ENCODE measurements around the gene CSF2RB. TPM values are rescaled to one million over a fixed set of nuclear protein-coding genes. Genes with fewer than 3 reads are reported as not detected.

CSF2RB gene
- total RNA-seq, 1 experiment from 2014 or later, result not detected

- Histone ChIP-seq H3K4me3 (ENCODE audit: insufficient read depth, low read depth, low read length) (no peak overlapping the region), H3K27me3 (ENCODE audit: control insufficient read depth, insufficient read depth, low read length) (no peaks in the 10 kb centered on the region; the same call in none of the 2 replicates), H3K36me3 (replicated peaks; ENCODE audit: control insufficient read depth, insufficient read depth, low read length) (no peaks in the 10 kb centered on the region)
- DNase-seq, result no peak
Observed at GRCh38 chr22:36875741-36876140, 37.7 kb upstream of the CSF2RB start.

- Histone ChIP-seq H3K36me3 (replicated peaks; ENCODE audit: control insufficient read depth, insufficient read depth, low read length) (no peaks in the 10 kb centered on the region), H3K27me3 (ENCODE audit: control insufficient read depth, insufficient read depth, low read length) (no peaks in the 10 kb centered on the region), H3K4me3 (ENCODE audit: insufficient read depth, low read depth, low read length) (no peak overlapping the region)
- DNase-seq, result no peak
Observed at GRCh38 chr22:36879775-36880174, 33.7 kb upstream of the CSF2RB start.

GRCh38 chr22:36881504-36882245, 31.8 kb upstream of the CSF2RB start:
- no peak for DNase-seq
- H3K4me3 ChIP-seq (ENCODE audit: insufficient read depth, low read depth, low read length), result no peak overlapping the region
- H3K36me3 ChIP-seq (replicated peaks; ENCODE audit: control insufficient read depth, insufficient read depth, low read length), result no peaks in the 10 kb centered on the region
- H3K27me3 ChIP-seq (ENCODE audit: control insufficient read depth, insufficient read depth, low read length), result no peaks in the 10 kb centered on the region

DNA sequence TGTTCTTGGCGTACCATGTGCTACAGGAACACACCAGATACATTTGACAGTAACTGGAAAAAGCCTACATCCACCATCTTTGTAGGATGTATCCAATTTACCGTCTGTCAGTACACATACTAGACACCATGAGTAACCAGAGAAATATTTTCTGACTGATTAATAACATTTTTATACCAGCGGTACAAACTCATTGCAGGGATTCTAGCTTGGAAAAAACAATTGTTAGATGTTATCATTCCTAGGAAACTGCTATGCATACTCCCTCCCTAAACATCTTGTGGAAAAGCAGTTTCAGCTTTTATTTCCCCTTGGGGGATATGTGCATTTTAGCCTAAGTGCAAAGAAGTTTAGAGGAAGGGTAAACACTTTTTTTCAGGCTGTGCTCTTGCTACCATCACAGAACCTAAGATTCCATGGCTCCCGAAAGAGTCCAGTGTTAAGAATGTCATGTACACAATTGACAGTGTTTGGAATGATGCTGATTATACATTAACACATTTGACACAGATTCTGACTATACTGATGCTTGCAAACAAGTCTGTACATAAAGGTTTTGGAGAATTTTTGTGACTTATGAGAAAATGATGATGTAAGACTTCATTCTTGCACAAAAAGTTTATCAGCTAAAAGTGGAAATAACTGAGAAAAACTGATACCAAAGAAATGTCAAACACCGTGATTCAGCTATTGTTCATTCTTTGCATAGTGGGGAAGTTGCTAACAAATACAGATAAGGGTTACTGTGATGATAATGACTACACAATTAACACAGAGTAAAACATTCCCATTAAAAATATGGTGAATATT, 28.9 kb upstream of the CSF2RB start:
- H3K36me3 ChIP-seq (replicated peaks; ENCODE audit: control insufficient read depth, insufficient read depth, low read length), result no peaks in the 10 kb centered on the region

GRCh38 chr22:36885474-36885873, 28.0 kb upstream of the CSF2RB start:
- Histone ChIP-seq H3K27me3 (ENCODE audit: control insufficient read depth, insufficient read depth, low read length) (no peaks in the 10 kb centered on the region), H3K36me3 (replicated peaks; ENCODE audit: control insufficient read depth, insufficient read depth, low read length) (no peaks in the 10 kb centered on the region), H3K4me3 (ENCODE audit: insufficient read depth, low read depth, low read length) (no peak overlapping the region)
- DNase-seq, result peak; percentile 50

More for the DNA sequence above, 28.9 kb upstream of the CSF2RB start:
- no peak overlapping the region for H3K4me3 ChIP-seq (ENCODE audit: insufficient read depth, low read depth, low read length)
- no peaks in the 10 kb centered on the region for H3K27me3 ChIP-seq (ENCODE audit: control insufficient read depth, insufficient read depth, low read length)
- no peak for DNase-seq

GRCh38 chr22:36886016-36886415, 27.4 kb upstream of the CSF2RB start:
- DNase-seq, result no peak
- Histone ChIP-seq H3K36me3 (replicated peaks; ENCODE audit: control insufficient read depth, insufficient read depth, low read length) (no peaks in the 10 kb centered on the region), H3K27me3 (ENCODE audit: control insufficient read depth, insufficient read depth, low read length) (no peaks in the 10 kb centered on the region), H3K4me3 (ENCODE audit: insufficient read depth, low read depth, low read length) (no peak overlapping the region)

GRCh38 chr22:36887162-36887561, 26.3 kb upstream of the CSF2RB start:
- no peaks in the 10 kb centered on the region for H3K27me3 ChIP-seq (ENCODE audit: control insufficient read depth, insufficient read depth, low read length)
- no peaks in the 10 kb centered on the region for H3K36me3 ChIP-seq (replicated peaks; ENCODE audit: control insufficient read depth, insufficient read depth, low read length)
- no peak for DNase-seq
- H3K4me3 ChIP-seq (ENCODE audit: insufficient read depth, low read depth, low read length), result no peak overlapping the region

DNA sequence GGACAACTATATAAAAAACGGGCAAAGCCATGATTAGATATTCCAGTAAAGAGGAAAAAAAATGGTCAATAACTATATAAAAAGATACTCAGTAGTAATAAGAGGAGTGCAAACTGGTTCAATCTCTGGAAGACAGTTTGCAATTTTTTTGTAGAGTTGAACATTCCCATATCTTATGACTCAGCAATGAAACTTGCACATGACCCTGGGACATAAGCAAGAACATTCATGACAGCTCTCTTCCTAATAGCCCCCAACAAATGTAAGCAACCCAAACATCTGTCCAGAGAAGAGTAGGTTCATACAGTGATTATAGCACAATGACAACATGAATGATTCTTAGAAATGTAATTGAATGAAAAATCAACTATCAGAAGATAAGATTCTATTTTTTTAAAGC, 21.8 kb upstream of the CSF2RB start:
- DNase-seq, result no peak
- Histone ChIP-seq H3K4me3 (ENCODE audit: insufficient read depth, low read depth, low read length) (no peak overlapping the region), H3K36me3 (replicated peaks; ENCODE audit: control insufficient read depth, insufficient read depth, low read length) (no peaks in the 10 kb centered on the region), H3K27me3 (ENCODE audit: control insufficient read depth, insufficient read depth, low read length) (no peaks in the 10 kb centered on the region; the same call in 1 of the 2 replicates)

DNA sequence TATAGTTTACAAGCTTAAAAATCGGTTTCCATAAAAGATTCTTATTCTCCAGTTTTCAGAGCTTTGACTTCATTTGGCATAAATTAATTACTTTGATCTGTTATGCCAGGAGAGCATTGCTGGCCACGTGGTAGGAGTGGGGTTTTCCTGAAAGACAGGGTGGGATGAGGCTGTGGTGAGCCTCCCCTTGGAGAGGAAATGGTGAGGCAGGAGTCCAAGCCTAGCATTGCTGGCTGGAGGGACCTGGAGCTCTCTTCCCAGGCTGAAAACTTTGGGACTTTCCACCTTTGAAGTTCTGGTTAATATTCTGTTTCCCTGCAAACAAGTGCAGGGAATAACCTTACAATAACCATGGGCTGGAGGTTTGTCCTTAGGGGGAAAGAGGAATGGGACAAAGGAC, 21.1 kb upstream of the CSF2RB start:
- Histone ChIP-seq H3K4me3 (ENCODE audit: insufficient read depth, low read depth, low read length) (no peak overlapping the region), H3K36me3 (replicated peaks; ENCODE audit: control insufficient read depth, insufficient read depth, low read length) (no peaks in the 10 kb centered on the region), H3K27me3 (ENCODE audit: control insufficient read depth, insufficient read depth, low read length) (no peaks in the 10 kb centered on the region; the same call in 1 of the 2 replicates)
- DNase-seq, result no peak

- Histone ChIP-seq H3K36me3 (replicated peaks; ENCODE audit: control insufficient read depth, insufficient read depth, low read length) (no peaks in the 10 kb centered on the region), H3K4me3 (ENCODE audit: insufficient read depth, low read depth, low read length) (no peak overlapping the region), H3K27me3 (ENCODE audit: control insufficient read depth, insufficient read depth, low read length) (no peaks in the 10 kb centered on the region; the same call in 1 of the 2 replicates)
- DNase-seq, result no peak
Observed at GRCh38 chr22:36893262-36893661, 20.2 kb upstream of the CSF2RB start.

DNA sequence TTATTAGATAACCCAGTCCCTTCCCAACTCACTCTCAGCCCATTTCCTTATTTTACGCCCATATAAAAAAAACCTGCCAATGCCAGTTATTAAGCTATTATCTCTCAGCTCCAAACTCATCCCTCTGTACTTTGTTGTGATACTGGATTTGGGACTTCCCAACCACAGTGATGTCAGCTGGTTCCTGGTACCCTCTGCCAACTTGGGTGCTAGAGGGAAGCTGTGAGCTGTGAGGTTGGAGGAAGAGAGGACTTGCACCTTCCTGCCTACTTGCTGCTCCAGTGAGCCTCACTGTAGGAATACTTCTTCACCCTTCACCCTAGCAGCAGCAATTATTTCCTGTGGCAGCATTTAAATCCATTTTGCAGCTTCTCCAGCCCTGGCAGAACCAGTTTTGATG, 19.2 kb upstream of the CSF2RB start:
- DNase-seq, result no peak
- Histone ChIP-seq H3K4me3 (ENCODE audit: insufficient read depth, low read depth, low read length) (no peak overlapping the region), H3K36me3 (replicated peaks; ENCODE audit: control insufficient read depth, insufficient read depth, low read length) (no peaks in the 10 kb centered on the region), H3K27me3 (ENCODE audit: control insufficient read depth, insufficient read depth, low read length) (no peaks in the 10 kb centered on the region; the same call in 1 of the 2 replicates)

- H3K27me3 ChIP-seq (ENCODE audit: control insufficient read depth, insufficient read depth, low read length), result no peaks in the 10 kb centered on the region; the same call in 1 of the 2 replicates
- no peak for DNase-seq
- no peak overlapping the region for H3K4me3 ChIP-seq (ENCODE audit: insufficient read depth, low read depth, low read length)
- H3K36me3 ChIP-seq (replicated peaks; ENCODE audit: control insufficient read depth, insufficient read depth, low read length), result no peaks in the 10 kb centered on the region
Observed at GRCh38 chr22:36897611-36898010, 15.8 kb upstream of the CSF2RB start.

DNA sequence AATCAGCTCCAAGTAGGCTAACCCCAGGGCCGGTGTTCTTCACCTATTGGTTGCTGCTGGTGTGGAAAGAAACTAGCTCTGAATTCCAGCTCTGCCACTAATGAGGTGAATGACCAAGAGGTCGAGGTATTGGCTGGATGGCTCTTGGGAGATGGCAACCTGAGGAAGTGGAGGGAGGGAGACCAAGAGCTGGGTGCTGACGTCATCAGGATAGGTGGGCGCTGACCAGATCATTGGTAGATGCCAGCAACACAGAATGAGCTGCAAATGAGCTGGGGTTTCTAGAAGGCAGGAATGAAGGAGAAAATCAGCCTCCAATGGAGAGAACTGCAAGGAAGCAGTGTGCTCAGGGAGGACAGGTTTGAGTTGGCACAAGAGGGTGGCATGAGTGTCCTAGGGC, 14.7 kb upstream of the CSF2RB start:
- Histone ChIP-seq H3K36me3 (replicated peaks; ENCODE audit: control insufficient read depth, insufficient read depth, low read length) (no peaks in the 10 kb centered on the region), H3K4me3 (ENCODE audit: insufficient read depth, low read depth, low read length) (no peak overlapping the region), H3K27me3 (ENCODE audit: control insufficient read depth, insufficient read depth, low read length) (no peaks in the 10 kb centered on the region; the same call in 1 of the 2 replicates)
- DNase-seq, result no peak

DNA sequence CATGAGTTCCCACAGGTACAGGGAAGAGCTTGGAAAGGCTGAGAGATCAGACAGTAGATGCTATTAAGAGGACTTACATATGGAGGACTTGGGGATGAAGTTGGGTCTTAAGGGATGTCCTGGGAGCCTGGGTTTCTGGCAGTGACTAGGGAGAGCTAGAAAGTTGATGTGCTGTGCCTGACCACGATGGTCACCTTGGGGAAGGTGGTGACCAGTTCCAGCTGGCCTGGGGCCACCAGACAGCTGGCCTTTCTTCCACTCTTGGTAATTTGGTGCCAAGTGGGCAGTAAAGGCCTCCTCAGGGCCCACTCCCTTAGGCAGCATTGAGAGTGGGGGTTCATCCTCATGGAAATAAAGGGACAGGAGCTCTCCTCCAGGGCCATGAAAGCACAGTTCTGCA, 13.9 kb upstream of the CSF2RB start:
- H3K27me3 ChIP-seq (ENCODE audit: control insufficient read depth, insufficient read depth, low read length), result no peaks in the 10 kb centered on the region; the same call in 1 of the 2 replicates
- no peak overlapping the region for H3K4me3 ChIP-seq (ENCODE audit: insufficient read depth, low read depth, low read length)
- no peak for DNase-seq
- H3K36me3 ChIP-seq (replicated peaks; ENCODE audit: control insufficient read depth, insufficient read depth, low read length), result no peaks in the 10 kb centered on the region

- no peak for DNase-seq
- no peak overlapping the region for H3K4me3 ChIP-seq (ENCODE audit: insufficient read depth, low read depth, low read length)
- H3K27me3 ChIP-seq (ENCODE audit: control insufficient read depth, insufficient read depth, low read length), result no peaks in the 10 kb centered on the region; the same call in 1 of the 2 replicates
- H3K36me3 ChIP-seq (replicated peaks; ENCODE audit: control insufficient read depth, insufficient read depth, low read length), result no peaks in the 10 kb centered on the region
Observed at GRCh38 chr22:36900225-36900624, 13.2 kb upstream of the CSF2RB start.
